ACC112 (cell line): ENCODE measurements around the gene CALU.

Experiments used
- H2AFZ ChIP-seq: fragments of 200-600 bp; sonication (generic); one replicate; pipeline ENCODE4 v1.6.0; 2017; ENCODE audit warnings: antibody characterized with exemption, low read length; ENCODE audit not compliant: unreplicated experiment
- H3K27ac ChIP-seq: fragments of 200-600 bp; sonication (generic); 2 replicates; pipeline ENCODE4 v1.5.1; 2014; ENCODE audit warnings: low read depth, mild to moderate bottlenecking, antibody characterized with exemption, low read length, moderate library complexity
- H3K27me3 ChIP-seq: fragments of 200-600 bp; sonication (generic); 2 replicates; pipeline ENCODE4 v1.6.1; 2014; ENCODE audit warnings: mild to moderate bottlenecking, antibody characterized with exemption, low read length, moderate library complexity, mixed read lengths; ENCODE audit not compliant: insufficient read depth
- H3K36me3 ChIP-seq: fragments of 200-600 bp; sonication (generic); 2 replicates; pipeline ENCODE4 v1.6.1; 2016; ENCODE audit warnings: mild to moderate bottlenecking, antibody characterized with exemption, low read length, moderate library complexity, mixed read lengths; ENCODE audit not compliant: insufficient read depth
- H3K4me1 ChIP-seq: fragments of 200-600 bp; sonication (generic); one replicate; pipeline ENCODE4 v1.6.1; 2016; ENCODE audit warnings: low read length, mixed read lengths; ENCODE audit not compliant: insufficient read depth, unreplicated experiment, control insufficient read depth
- H3K4me3 ChIP-seq: fragments of 200-600 bp; sonication (generic); 2 replicates; pipeline ENCODE4 v1.5.1; 2014; ENCODE audit warnings: mild to moderate bottlenecking, low read depth, low read length
- H3K79me2 ChIP-seq: fragments of 200-600 bp; sonication (generic); one replicate; pipeline ENCODE4 v1.6.0; 2016; ENCODE audit warnings: low read length; ENCODE audit not compliant: control insufficient read depth, unreplicated experiment, insufficient read depth

CALU gene

GRCh38 chr7:128785738-128786137 lies 46.6 kb downstream of the CALU start:
- H3K79me2 ChIP-seq = no peaks in the 10 kb centered on the region
- no peak overlapping the region for H3K4me3 ChIP-seq
- peaks cover 11% of the 10 kb centered on the region; the same call in 1 of the 2 replicates for H3K27me3 ChIP-seq
- no peaks in the 10 kb centered on the region for H3K36me3 ChIP-seq
- no peak overlapping the region for H3K27ac ChIP-seq
- no peak overlapping the region for H2AFZ ChIP-seq
- H3K4me1 ChIP-seq = no peaks in the 10 kb centered on the region

DNA sequence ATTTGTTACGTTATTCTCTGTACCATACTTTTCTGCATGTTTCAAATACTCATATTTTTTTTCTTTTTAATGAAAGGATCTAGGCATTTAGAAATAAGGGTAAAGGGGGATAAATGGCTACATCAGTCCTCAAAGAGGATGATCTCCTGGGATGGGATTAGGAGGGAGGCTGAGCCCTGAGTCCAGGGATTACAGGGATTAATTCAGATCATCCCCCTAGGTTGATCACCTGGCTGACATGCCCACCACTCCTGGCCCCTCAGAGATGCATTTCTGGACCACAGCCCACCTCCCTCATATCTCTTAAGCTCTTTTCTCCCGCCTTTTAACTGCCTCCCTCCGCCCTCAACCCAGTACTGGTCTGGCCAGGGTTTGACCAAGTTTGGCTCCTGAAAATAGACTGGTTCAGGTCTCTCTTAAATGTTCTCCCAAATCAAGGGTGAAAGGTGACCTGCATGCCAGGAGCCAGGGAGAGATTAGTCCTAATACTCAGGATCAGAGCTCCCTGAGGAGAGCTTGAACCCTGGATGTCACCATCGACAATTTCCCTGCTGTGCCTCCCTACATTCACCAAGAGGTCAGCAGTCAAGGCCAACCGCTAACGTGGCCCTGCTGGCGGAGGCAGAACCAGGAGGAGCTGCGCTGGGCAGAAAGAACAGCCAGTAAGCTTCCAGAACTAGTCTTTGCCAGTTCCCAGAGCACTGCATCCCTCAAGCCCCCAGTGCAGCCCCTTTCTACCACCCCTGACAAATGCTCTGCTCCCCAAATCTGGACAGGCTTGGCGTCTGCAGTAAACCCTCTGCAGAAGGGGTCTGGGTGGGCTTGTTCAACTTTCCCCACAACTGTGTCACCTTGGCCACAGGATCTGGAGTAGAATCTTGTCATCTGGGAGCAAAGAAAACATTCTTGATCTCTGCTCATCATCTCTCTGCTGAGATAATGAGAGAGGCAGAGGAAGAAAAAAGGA lies 49.6 kb downstream of the CALU start:
- H3K4me1 ChIP-seq = no peaks in the 10 kb centered on the region
- no peak overlapping the region for H3K27ac ChIP-seq
- peaks cover 11% of the 10 kb centered on the region; the same call in 1 of the 2 replicates for H3K27me3 ChIP-seq
- H3K4me3 ChIP-seq = no peak overlapping the region
- no peaks in the 10 kb centered on the region for H3K36me3 ChIP-seq
- H3K79me2 ChIP-seq = no peaks in the 10 kb centered on the region
- H2AFZ ChIP-seq = no peak overlapping the region

- peak overlapping the region; percentile 90 for H3K4me3 ChIP-seq
- no peak overlapping the region for H3K27ac ChIP-seq
- peak overlapping the region; percentile 51 for H2AFZ ChIP-seq
- peaks cover 11% of the 10 kb centered on the region; the same call in 1 of the 2 replicates for H3K27me3 ChIP-seq
- H3K36me3 ChIP-seq = no peaks in the 10 kb centered on the region
- H3K4me1 ChIP-seq = no peaks in the 10 kb centered on the region
- no peaks in the 10 kb centered on the region for H3K79me2 ChIP-seq
Observed at GRCh38 chr7:128790315-128791041, 51.3 kb downstream of the CALU start.

- Histone ChIP-seq H3K36me3 (no peaks in the 10 kb centered on the region), H3K27ac (no peak within 1 kb of the TSS), H3K27me3 (peaks cover 11% of the 10 kb centered on the region; the same call in 1 of the 2 replicates), H2AFZ (peak within 1 kb of the TSS; percentile 77), H3K4me1 (no peaks in the 10 kb centered on the region), H3K79me2 (no peaks in the 10 kb centered on the region), H3K4me3 (peak within 1 kb of the TSS; percentile 90)
Observed at GRCh38 chr7:128791121-128791971, 52.2 kb downstream of the CALU start, which contains the start of gene CCDC136. TSS of gene CCDC136 (plus strand) at chr7:128791968. CDS start at chr7:128792412, 444 bp downstream.

- H3K4me1 ChIP-seq = no peaks in the 10 kb centered on the region
- H3K36me3 ChIP-seq = no peaks in the 10 kb centered on the region
- no peak overlapping the region for H2AFZ ChIP-seq
- no peak overlapping the region for H3K27ac ChIP-seq
- peaks cover 11% of the 10 kb centered on the region; the same call in 1 of the 2 replicates for H3K27me3 ChIP-seq
- no peaks in the 10 kb centered on the region for H3K79me2 ChIP-seq
- H3K4me3 ChIP-seq = peak overlapping the region; percentile 90
Observed at GRCh38 chr7:128791972-128792327, 52.8 kb downstream of the CALU start.

DNA sequence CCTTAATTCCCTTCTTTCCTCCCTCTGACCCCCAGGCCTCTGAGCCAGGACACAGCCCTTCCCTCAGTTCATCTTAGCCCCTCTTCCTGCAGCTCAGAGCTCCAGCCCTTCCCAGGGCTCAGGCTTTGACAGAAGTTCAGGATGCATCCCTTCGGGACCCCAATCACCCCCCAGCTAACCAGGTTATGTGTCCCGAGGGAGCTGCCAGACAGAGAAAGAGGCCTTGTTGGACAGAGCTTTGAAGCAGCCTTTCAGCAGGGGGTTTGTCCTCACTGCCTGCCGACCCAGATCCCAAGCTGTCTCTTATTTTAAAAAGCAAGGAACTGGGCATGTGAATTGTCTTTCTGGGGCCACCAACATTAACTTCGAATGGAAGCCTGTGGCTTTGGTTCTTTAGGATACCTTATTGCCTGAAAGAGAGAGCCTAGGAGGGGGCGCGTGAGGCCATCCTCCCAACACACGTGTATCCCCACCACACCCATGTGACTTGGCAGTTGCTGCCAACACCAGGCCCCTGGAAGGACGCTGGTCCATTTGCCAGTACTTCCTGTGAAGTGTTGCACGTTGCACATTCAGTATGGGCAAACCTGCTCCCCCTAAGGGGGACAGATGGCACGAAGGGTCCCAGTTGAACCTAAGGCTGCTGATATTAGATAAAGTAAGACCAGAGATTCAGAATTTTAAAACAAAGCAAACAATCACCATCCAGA lies 53.5 kb downstream of the CALU start:
- Histone ChIP-seq H2AFZ (no peak overlapping the region), H3K27me3 (peaks cover 11% of the 10 kb centered on the region; the same call in 1 of the 2 replicates), H3K4me3 (no peak overlapping the region; the same call in 1 of the 2 replicates), H3K4me1 (no peaks in the 10 kb centered on the region), H3K36me3 (no peaks in the 10 kb centered on the region), H3K27ac (no peak overlapping the region), H3K79me2 (no peaks in the 10 kb centered on the region)

DNA sequence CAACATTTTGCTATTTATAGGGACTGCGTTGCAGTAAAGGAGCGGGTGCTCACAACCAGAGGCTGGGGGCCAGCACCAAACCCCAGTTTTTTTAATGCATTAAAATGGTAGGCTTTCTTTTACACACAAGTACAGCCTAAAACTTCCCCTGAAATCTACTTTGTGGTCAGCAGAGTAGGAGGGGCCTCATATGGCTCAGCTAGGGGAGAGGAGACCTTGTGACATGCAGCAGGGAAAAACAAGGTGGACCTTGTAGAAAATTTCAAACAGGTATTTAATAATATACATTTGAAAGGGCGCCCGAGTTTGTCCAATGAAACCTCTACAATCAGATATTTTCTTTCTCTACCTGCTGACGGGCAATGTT lies 54.0 kb downstream of the CALU start:
- peaks cover 7% of the 10 kb centered on the region; the same call in 1 of the 2 replicates for H3K27me3 ChIP-seq
- no peaks in the 10 kb centered on the region for H3K4me1 ChIP-seq
- no peak overlapping the region for H2AFZ ChIP-seq
- no peak overlapping the region for H3K27ac ChIP-seq
- H3K36me3 ChIP-seq = no peaks in the 10 kb centered on the region
- H3K4me3 ChIP-seq = no peak overlapping the region
- H3K79me2 ChIP-seq = no peaks in the 10 kb centered on the region

- H3K27ac ChIP-seq = no peak overlapping the region
- H3K4me3 ChIP-seq = no peak overlapping the region
- no peaks in the 10 kb centered on the region for H3K4me1 ChIP-seq
- H3K27me3 ChIP-seq = peaks cover 7% of the 10 kb centered on the region; the same call in 1 of the 2 replicates
- no peak overlapping the region for H2AFZ ChIP-seq
- H3K36me3 ChIP-seq = no peaks in the 10 kb centered on the region
- no peaks in the 10 kb centered on the region for H3K79me2 ChIP-seq
Observed at GRCh38 chr7:128794020-128794419, 54.9 kb downstream of the CALU start.

DNA sequence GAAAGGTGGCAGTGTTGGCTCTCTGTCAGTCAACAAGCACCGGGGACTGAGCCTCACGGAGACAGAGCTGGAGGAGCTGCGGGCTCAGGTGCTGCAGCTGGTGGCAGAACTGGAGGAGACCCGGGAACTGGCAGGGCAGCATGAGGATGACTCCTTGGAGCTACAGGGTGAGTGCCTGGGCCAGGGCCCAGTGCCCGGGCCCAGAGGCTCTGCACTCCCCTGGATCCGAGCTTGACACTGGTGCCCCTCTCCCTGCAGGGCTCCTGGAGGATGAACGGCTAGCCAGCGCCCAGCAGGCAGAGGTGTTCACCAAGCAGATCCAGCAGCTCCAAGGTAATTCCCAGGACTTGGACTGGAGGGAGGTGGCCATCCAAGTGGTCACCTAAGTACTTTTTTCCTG lies 55.3 kb downstream of the CALU start:
- Histone ChIP-seq H3K36me3 (no peaks in the 10 kb centered on the region), H3K27me3 (peaks cover 7% of the 10 kb centered on the region; the same call in 1 of the 2 replicates), H3K27ac (no peak overlapping the region), H3K4me3 (no peak overlapping the region), H2AFZ (no peak overlapping the region), H3K79me2 (no peaks in the 10 kb centered on the region), H3K4me1 (no peaks in the 10 kb centered on the region)
